ENCODE results near the gene ACTR8. TPM values are rescaled to one million over a fixed set of nuclear protein-coding genes. Genes with fewer than 3 reads are reported as not detected.
A peak's percentile ranks its signal among the peaks of the same experiment; 100 is the strongest.

ACTR8 gene
- total and polyA plus RNA-seq, 2 of the 13 experiments (the other 11 are each of a cell fraction or from before 2014, with no cell fraction given) = 15.5 to 29.0 TPM

- TF ChIP-seq ZBTB26 (CRISPR knock-in tag; IDR thresholded peaks at IDR 0.05; ENCODE audit: borderline replicate concordance) = no peak
- TF ChIP-seq JUND (CRISPR knock-in tag; IDR thresholded peaks at IDR 0.05) = no peak
- no peak for TF ChIP-seq ARNT2 (CRISPR knock-in tag; IDR thresholded peaks at IDR 0.05; ENCODE audit: low read depth)
- no peak; the same call in 1 of the 2 replicates for TF ChIP-seq GMEB1 (CRISPR knock-in tag; IDR thresholded peaks at IDR 0.05; ENCODE audit: borderline replicate concordance)
- no peak for TF ChIP-seq SCMH1 (CRISPR knock-in tag; IDR thresholded peaks at IDR 0.05; ENCODE audit: borderline replicate concordance)
- TF ChIP-seq HNRNPUL1 (IDR thresholded peaks at IDR 0.05; ENCODE audit: low read depth, low read length) = no peak
- 0 out of 2 replicates have a peak, but pooled peaks have one; percentile 16 for TF ChIP-seq KLF9 (CRISPR knock-in tag; IDR thresholded peaks at IDR 0.05; ENCODE audit: low read depth)
- TF ChIP-seq KLF11 (CRISPR knock-in tag; IDR thresholded peaks at IDR 0.05) = no peak
- no peak; the same call in 1 of the 2 replicates for TF ChIP-seq RAD21 (CRISPR knock-in tag; IDR thresholded peaks at IDR 0.05)
- no peak; the same call in 1 of the 2 replicates for TF ChIP-seq AHDC1 (CRISPR knock-in tag; IDR thresholded peaks at IDR 0.05; ENCODE audit: borderline replicate concordance)
- no peak; the same call in none of the 2 replicates for TF ChIP-seq ZFY (CRISPR knock-in tag; IDR thresholded peaks at IDR 0.05)
- TF ChIP-seq LRRFIP1 (CRISPR knock-in tag; conservative IDR thresholded peaks at IDR 0.05) = no peak
- no peak for TF ChIP-seq IRX3 (CRISPR knock-in tag; IDR thresholded peaks at IDR 0.05; ENCODE audit: borderline replicate concordance, low read depth)
- TF ChIP-seq ZNF10 (CRISPR knock-in tag; IDR thresholded peaks at IDR 0.05; ENCODE audit: borderline replicate concordance, low read depth) = no peak
- TF ChIP-seq ZC3H13 (CRISPR knock-in tag; IDR thresholded peaks at IDR 0.05) = peak; percentile 26; the same call in 1 of the 2 replicates
- peak; percentile 52 for TF ChIP-seq PITX1 (CRISPR knock-in tag; IDR thresholded peaks at IDR 0.05)
- TF ChIP-seq AGO1 (IDR thresholded peaks at IDR 0.05; ENCODE audit: low read depth, low read length, poor library complexity, severe bottlenecking) = no peak
Observed at GRCh38 chr3:53843195-53844177, 38.5 kb downstream of the ACTR8 start (continued).

Data from HepG2 (cell line).